GM12878 (cell line): ENCODE data around the gene UVRAG.

Experiments
- CTCF ChIP-seq, 3 experiments: IDR thresholded peaks in 2 of 3; conservative IDR thresholded peaks in 1 of 3; 2 replicates each; pipeline ENCODE4 v1.5.1; 2011; ENCODE audit warnings: low read depth in 3 of 3, low read length in 3 of 3, mild to moderate bottlenecking in 3 of 3, control low read depth in 2 of 3, moderate library complexity in 2 of 3, inconsistent platforms in 1 of 3, mixed read lengths in 1 of 3; ENCODE audit not compliant: control insufficient read depth in 2 of 3, insufficient read depth in 1 of 3; ENCODE audit errors: extremely low read depth in 1 of 3
- EGR1 ChIP-seq, 2 experiments: IDR thresholded peaks; 1 replicate in 1 of 2; 2 replicates in 1 of 2; pipeline ENCODE4 v1.6.1; 2011 to 2012; ENCODE audit warnings: low read depth in 2 of 2, low read length in 2 of 2, borderline replicate concordance in 1 of 2, mild to moderate bottlenecking in 1 of 2, moderate library complexity in 1 of 2
- EZH2 ChIP-seq: IDR thresholded peaks from 2 replicates; pipeline ENCODE4 v1.6.1; 2012; ENCODE audit warnings: low read depth, mild to moderate bottlenecking, control low read depth, inconsistent platforms, low read length, borderline replicate concordance; ENCODE audit not compliant: control insufficient read depth
- JUNB ChIP-seq: IDR thresholded peaks from 2 replicates; pipeline ENCODE4 v1.6.1; 2016; ENCODE audit warnings: antibody characterized with exemption, mild to moderate bottlenecking
- MXI1 ChIP-seq: fragments of 150-350 bp; IDR thresholded peaks from 2 replicates; pipeline ENCODE4 v1.6.1; 2011; ENCODE audit warnings: low read depth, mild to moderate bottlenecking, inconsistent platforms, low read length, improper control_type of control experiment
- POLR2A ChIP-seq: IDR thresholded peaks from 2 replicates; pipeline ENCODE4 v1.6.1; 2011; ENCODE audit warnings: low read depth, mild to moderate bottlenecking, low read length
- RFX5 ChIP-seq: IDR thresholded peaks from 2 replicates; pipeline ENCODE4 v1.6.1; 2011; ENCODE audit warnings: low read depth, low read length, improper control_type of control experiment
- TAF1 ChIP-seq: IDR thresholded peaks from 2 replicates; pipeline ENCODE4 v1.6.1; 2011; ENCODE audit warnings: mild to moderate bottlenecking, low read depth, low read length, borderline replicate concordance
- TBL1XR1 ChIP-seq: IDR thresholded peaks from 2 replicates; pipeline ENCODE4 v1.6.1; 2012; ENCODE audit warnings: low read depth, low read length, improper control_type of control experiment
- ZNF24 ChIP-seq: fragments of 450-650 bp; IDR thresholded peaks from 2 replicates; pipeline ENCODE4 v1.6.1; 2017; ENCODE audit warnings: antibody characterized with exemption, mild to moderate bottlenecking

DNA sequence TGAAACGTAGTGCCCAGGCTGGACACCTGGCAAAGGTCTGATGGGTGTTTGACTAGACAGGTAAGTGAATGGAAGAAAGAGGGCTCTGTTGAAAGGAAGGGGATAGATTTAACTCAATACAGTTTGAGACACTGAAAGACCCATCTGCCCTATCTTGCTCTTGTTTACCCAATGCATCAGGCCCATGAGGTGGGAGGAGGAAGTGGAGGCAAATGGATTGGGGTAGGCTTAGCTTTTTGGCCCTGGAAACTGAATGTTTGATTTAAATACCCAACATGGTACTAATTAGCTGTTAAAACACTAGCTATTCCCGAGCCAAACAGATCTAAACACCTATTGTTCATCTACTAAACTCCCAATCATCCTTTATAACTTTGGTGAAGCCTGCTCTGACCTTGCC lies 3.5 kb upstream of the UVRAG start:
- TF ChIP-seq EGR1 (IDR thresholded peaks at IDR 0.05; ENCODE audit: borderline replicate concordance in 1 of 2, low read depth in 2 of 2, low read length in 2 of 2) (no peak), JUNB (no peak), ZNF24 (no peak), TAF1 (no peak), RFX5 (no peak), POLR2A (no peak), CTCF (IDR thresholded peaks at IDR 0.05 in 2 of 3, conservative IDR thresholded peaks at IDR 0.05 in 1 of 3; ENCODE audit: control insufficient read depth in 2 of 3, extremely low read depth in 1 of 3, insufficient read depth in 1 of 3, low read depth in 3 of 3, low read length in 3 of 3) (no peak), TBL1XR1 (no peak), EZH2 (no peak), MXI1 (no peak)
